H9 (cell line): Measurements from ENCODE around the gene ZNF521. TPM values are rescaled to one million over a fixed set of nuclear protein-coding genes. Genes with fewer than 3 reads are reported as not detected.

Experiments used
- DNase-seq: peaks from one replicate; pipeline ENCODE4 v3.0.0-alpha.2; 2017
- H2AFZ ChIP-seq: one replicate; pipeline ENCODE4 v1.6.1; 2013; ENCODE audit warnings: mild to moderate bottlenecking, low read length, control low read depth, moderate library complexity
- H2AK5ac ChIP-seq: 2 replicates; pipeline ENCODE4 v1.6.1; 2013; ENCODE audit warnings: low read length, control low read depth, mixed read lengths; ENCODE audit not compliant: insufficient read length
- H2BK120ac ChIP-seq: one replicate; pipeline ENCODE4 v1.6.1; 2013; ENCODE audit warnings: low read depth, mild to moderate bottlenecking, low read length, control low read depth, inconsistent platforms; ENCODE audit not compliant: poor library complexity, severe bottlenecking
- H2BK12ac ChIP-seq: 2 replicates; pipeline ENCODE4 v1.6.1; 2013; ENCODE audit warnings: low read length, control low read depth, mixed read lengths, low read depth; ENCODE audit not compliant: insufficient read length
- H2BK15ac ChIP-seq: 2 replicates; pipeline ENCODE4 v1.6.1; 2013; ENCODE audit warnings: low read depth, low read length, control low read depth
- H2BK20ac ChIP-seq: one replicate; pipeline ENCODE4 v1.6.1; 2013; ENCODE audit warnings: low read depth, mild to moderate bottlenecking, low read length, control low read depth, inconsistent platforms; ENCODE audit not compliant: poor library complexity, severe bottlenecking
- H2BK5ac ChIP-seq: 2 replicates; pipeline ENCODE4 v1.6.1; 2013; ENCODE audit warnings: low read length, control low read depth, mixed read lengths; ENCODE audit not compliant: insufficient read length
- H3K14ac ChIP-seq: 2 replicates; pipeline ENCODE4 v1.6.1; 2013; ENCODE audit warnings: low read length, control low read depth; ENCODE audit not compliant: insufficient read depth
- H3K18ac ChIP-seq: 2 replicates; pipeline ENCODE4 v1.6.1; 2013; ENCODE audit warnings: low read depth, mild to moderate bottlenecking, mixed read lengths, low read length, control low read depth; ENCODE audit not compliant: insufficient read length
- H3K23ac ChIP-seq: 2 replicates; pipeline ENCODE4 v1.6.1; 2013; ENCODE audit warnings: low read length, control low read depth, mixed read lengths, low read depth; ENCODE audit not compliant: insufficient read length
- H3K23me2 ChIP-seq: 2 replicates; pipeline ENCODE4 v1.6.1; 2013; ENCODE audit warnings: low read depth, mild to moderate bottlenecking, mixed read lengths, low read length, control low read depth; ENCODE audit not compliant: insufficient read length, poor library complexity, severe bottlenecking
- H3K27ac ChIP-seq: 2 replicates; pipeline ENCODE4 v1.5.1; 2013; ENCODE audit warnings: low read length, control low read depth, mixed read lengths, low read depth; ENCODE audit not compliant: insufficient read length
- H3K27me3 ChIP-seq: 2 replicates; pipeline ENCODE4 v1.6.1; 2013; ENCODE audit warnings: low read length, control low read depth, inconsistent platforms; ENCODE audit not compliant: insufficient read depth
- H3K4ac ChIP-seq: 2 replicates; pipeline ENCODE4 v1.6.1; 2013; ENCODE audit warnings: low read depth, mild to moderate bottlenecking, control low read depth, inconsistent platforms, low read length, moderate library complexity
- H3K4me1 ChIP-seq: 2 replicates; pipeline ENCODE4 v1.6.1; 2013; ENCODE audit warnings: low read length, control low read depth, inconsistent platforms; ENCODE audit not compliant: insufficient read depth
- H3K4me2 ChIP-seq: 2 replicates; pipeline ENCODE4 v1.6.1; 2013; ENCODE audit warnings: low read length, control low read depth, mixed read lengths; ENCODE audit not compliant: insufficient read length, insufficient read depth
- H3K56ac ChIP-seq: 2 replicates; pipeline ENCODE4 v1.6.1; 2013; ENCODE audit warnings: low read depth, mild to moderate bottlenecking, mixed read lengths, low read length, control low read depth; ENCODE audit not compliant: insufficient read length
- H3K79me1 ChIP-seq: 2 replicates; pipeline ENCODE4 v1.6.1; 2013; ENCODE audit warnings: low read depth, mild to moderate bottlenecking, moderate library complexity, low read length, control low read depth, inconsistent platforms; ENCODE audit not compliant: insufficient read depth, poor library complexity, severe bottlenecking
- H3K79me2 ChIP-seq: 2 replicates; pipeline ENCODE4 v1.6.1; 2013; ENCODE audit warnings: low read length, control low read depth, inconsistent platforms; ENCODE audit not compliant: insufficient read depth
- H3K9ac ChIP-seq: 2 replicates; pipeline ENCODE4 v1.6.1; 2013; ENCODE audit warnings: low read length, control low read depth, mixed read lengths; ENCODE audit not compliant: insufficient read length; ENCODE audit errors: extremely low read depth
- H3K9me3 ChIP-seq: one replicate; pipeline ENCODE4 v1.6.1; 2013; ENCODE audit warnings: low read depth, low read length, inconsistent platforms; ENCODE audit not compliant: control insufficient read depth
- H3T11ph ChIP-seq: one replicate; pipeline ENCODE4 v1.6.1; 2013; ENCODE audit warnings: mild to moderate bottlenecking, low read length, control low read depth, inconsistent platforms
- H4K20me1 ChIP-seq: one replicate; pipeline ENCODE4 v1.6.1; 2013; ENCODE audit not compliant: control insufficient read depth, insufficient read length, insufficient read depth
- H4K5ac ChIP-seq: 2 replicates; pipeline ENCODE4 v1.6.1; 2013; ENCODE audit warnings: low read depth, mild to moderate bottlenecking, mixed read lengths, low read length, control low read depth; ENCODE audit not compliant: insufficient read length
- H4K8ac ChIP-seq: replicated peaks from 2 replicates; pipeline ENCODE4 v1.6.1; 2013; ENCODE audit warnings: low read length, control low read depth, mixed read lengths, low read depth; ENCODE audit not compliant: insufficient read length
- H4K91ac ChIP-seq: 2 replicates; pipeline ENCODE4 v1.6.1; 2013; ENCODE audit warnings: low read depth, mild to moderate bottlenecking, moderate library complexity, mixed read lengths, low read length, control low read depth; ENCODE audit not compliant: insufficient read length
- H3K27ac Mint-ChIP-seq, 3 experiments: 2 replicates in 2 of 3; 3 replicates in 1 of 3; pipeline ENCODE4 v1.8.0; 2020 to 2021; ENCODE audit warnings: mixed read lengths in 3 of 3, mild to moderate bottlenecking in 1 of 3, moderate library complexity in 1 of 3
- H3K27me3 Mint-ChIP-seq: 2 replicates; pipeline ENCODE4 v1.8.0; 2021; ENCODE audit warnings: low read depth, mild to moderate bottlenecking, moderate library complexity, mixed read lengths
- H3K36me3 Mint-ChIP-seq, 3 experiments: 2 replicates in 2 of 3; 3 replicates in 1 of 3; pipeline ENCODE4 v1.8.0; 2020 to 2021; ENCODE audit warnings: low read depth in 3 of 3, mixed read lengths in 3 of 3; ENCODE audit not compliant: insufficient read depth in 1 of 3
- H3K4me1 Mint-ChIP-seq, 2 experiments: 2 replicates each; pipeline ENCODE4 v1.8.0; 2020; ENCODE audit warnings: mixed read lengths in 2 of 2
- H3K4me3 Mint-ChIP-seq, 2 experiments: 2 replicates in 1 of 2; 3 replicates in 1 of 2; pipeline ENCODE4 v1.8.0; 2020 to 2021; ENCODE audit warnings: mild to moderate bottlenecking in 2 of 2, mixed read lengths in 2 of 2, moderate library complexity in 1 of 2
- H3K9me3 Mint-ChIP-seq, 2 experiments: 2 replicates in 1 of 2; 3 replicates in 1 of 2; pipeline ENCODE4 v1.8.0; 2020; ENCODE audit warnings: mild to moderate bottlenecking in 2 of 2, mixed read lengths in 2 of 2, moderate library complexity in 1 of 2
- CTCF ChIP-seq: fragments of 200-600 bp; sonication (generic); conservative IDR thresholded peaks from 3 replicates; pipeline ENCODE4 v1.8.0; 2021; ENCODE audit warnings: antibody characterized with exemption, mild to moderate bottlenecking
- WGBS: extraction: QIAGEN DNeasy Blood & Tissue Kit; methylation state at CpG from one replicate; pipeline ENCODE4 v1.1.7; 2013; ENCODE audit warnings: missing lambda C conversion rate, low lambda C conversion rate, mixed read lengths; ENCODE audit not compliant: insufficient read length; ENCODE audit errors: extremely low coverage; 5-methylcytosine and 5-hydroxymethylcytosine counted together
- total RNA-seq: library from RNA; stranded (reverse); gene quantifications from 2 replicates; pipeline ENCODE4 v1.2.1, GENCODE V29; 2021

The ZNF521 gene
- total RNA-seq, 1 experiment from 2014 or later, result 3.3 TPM

DNA sequence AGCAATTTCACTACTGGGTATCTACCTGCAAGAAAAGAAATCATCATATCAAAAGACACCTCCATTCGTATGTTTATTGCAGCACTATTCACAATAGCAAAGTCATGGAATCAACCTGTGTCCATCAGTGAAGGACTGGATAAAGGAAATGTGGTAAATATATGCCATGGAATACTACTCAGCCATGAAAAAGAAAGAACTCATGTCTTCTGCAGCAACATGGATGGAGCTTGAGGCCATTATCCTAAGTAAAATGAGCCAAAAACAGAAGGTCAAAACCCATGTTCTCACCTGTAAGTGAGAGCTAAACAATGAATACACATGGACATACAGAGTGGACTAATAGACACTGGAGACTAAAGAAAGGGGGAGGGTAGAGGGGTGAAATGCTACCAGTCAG, 322.2 kb downstream of the ZNF521 start:
- H3K79me1 ChIP-seq, result no peaks in the 10 kb centered on the region
- H4K5ac ChIP-seq, result no peak overlapping the region
- no peak overlapping the region for H2BK12ac ChIP-seq
- H3K4me3 Mint-ChIP-seq, result no peak overlapping the region
- H2AK5ac ChIP-seq, result no peak overlapping the region
- WGBS, result no CpG with 5 or more reads among the region's 1 CpG
- H3K4me1 Mint-ChIP-seq, result peaks cover 3 to 7% of the 10 kb centered on the region in 2 experiments; a peak in 3 of 4 replicates
- no peak overlapping the region for H2BK120ac ChIP-seq
- no peak overlapping the region for H2BK20ac ChIP-seq
- H3K18ac ChIP-seq, result no peak overlapping the region
- H3K56ac ChIP-seq, result no peak overlapping the region
- no peak overlapping the region for H2BK5ac ChIP-seq
- no peak overlapping the region for H3K9ac ChIP-seq
- H3K79me2 ChIP-seq, result no peaks in the 10 kb centered on the region
- H3K23me2 ChIP-seq, result no peaks in the 10 kb centered on the region
- no peak for DNase-seq
- H3K4me1 ChIP-seq, result no peaks in the 10 kb centered on the region
- H4K91ac ChIP-seq, result no peak overlapping the region
- no peak overlapping the region for H3T11ph ChIP-seq
- H3K23ac ChIP-seq, result no peak overlapping the region
- H3K27ac ChIP-seq, result no peak overlapping the region
- H3K27me3 ChIP-seq, result no peaks in the 10 kb centered on the region
- no peak overlapping the region for H2AFZ ChIP-seq
- H3K4me2 ChIP-seq, result no peak overlapping the region
- H3K36me3 Mint-ChIP-seq, result 0 out of 7 replicates have a peak, but pooled peaks cover 0 to 4% (median 0%) of the 10 kb centered on the region in 3 experiments
- no peak overlapping the region for H3K4ac ChIP-seq
- H3K27me3 Mint-ChIP-seq, result peaks cover 33% of the 10 kb centered on the region
- no peaks in the 10 kb centered on the region for H4K20me1 ChIP-seq
- H3K27ac Mint-ChIP-seq, result no peak overlapping the region
- TF ChIP-seq CTCF, result no peak
- no peak overlapping the region for H2BK15ac ChIP-seq
- peaks cover 5 to 9% of the 10 kb centered on the region in 2 experiments for H3K9me3 Mint-ChIP-seq
- no peaks in the 10 kb centered on the region for H3K9me3 ChIP-seq
- H3K14ac ChIP-seq, result no peak overlapping the region
- H4K8ac ChIP-seq, result no peak overlapping the region
